ENCODE data around the gene SLC25A26.
"Not testable (repeated sequence)": the region's sequence is repeated elsewhere in the genome, so short reads cannot be mapped to it uniquely, and the experiment has no call there.

Gene SLC25A26

GRCh38 chr3:66416556-66417304 is 195.9 kb downstream of the SLC25A26 start:
- H2AFZ ChIP-seq (ENCODE audit: low read length, unreplicated experiment) = no peak overlapping the region
- no peak overlapping the region for H3K27ac ChIP-seq (ENCODE audit: low read depth, low read length)
- H3K4me1 ChIP-seq (ENCODE audit: control insufficient read depth, insufficient read depth, low read length, unreplicated experiment) = peaks cover 13% of the 10 kb centered on the region

GRCh38 chr3:66418475-66418931 is 197.7 kb downstream of the SLC25A26 start:
- H3K4me1 ChIP-seq (ENCODE audit: control insufficient read depth, insufficient read depth, low read length, unreplicated experiment) = peaks cover 5% of the 10 kb centered on the region
- no peaks in the 10 kb centered on the region for H3K27me3 ChIP-seq (ENCODE audit: insufficient read depth, low read length)
- H2AFZ ChIP-seq (ENCODE audit: low read length, unreplicated experiment) = no peak overlapping the region
- H3K79me2 ChIP-seq (ENCODE audit: control insufficient read depth, insufficient read depth, low read length, unreplicated experiment) = no peaks in the 10 kb centered on the region
- H3K36me3 ChIP-seq (ENCODE audit: insufficient read depth, low read length) = no peaks in the 10 kb centered on the region
- H3K27ac ChIP-seq (ENCODE audit: low read depth, low read length) = no peak overlapping the region
- H3K4me3 ChIP-seq (ENCODE audit: low read depth, low read length) = no peak overlapping the region

More at GRCh38 chr3:66416556-66417304, 195.9 kb downstream of the SLC25A26 start:
- H3K36me3 ChIP-seq (ENCODE audit: insufficient read depth, low read length) = no peaks in the 10 kb centered on the region
- H3K79me2 ChIP-seq (ENCODE audit: control insufficient read depth, insufficient read depth, low read length, unreplicated experiment) = no peaks in the 10 kb centered on the region
- H3K27me3 ChIP-seq (ENCODE audit: insufficient read depth, low read length) = no peaks in the 10 kb centered on the region
- no peak overlapping the region for H3K4me3 ChIP-seq (ENCODE audit: low read depth, low read length)

DNA sequence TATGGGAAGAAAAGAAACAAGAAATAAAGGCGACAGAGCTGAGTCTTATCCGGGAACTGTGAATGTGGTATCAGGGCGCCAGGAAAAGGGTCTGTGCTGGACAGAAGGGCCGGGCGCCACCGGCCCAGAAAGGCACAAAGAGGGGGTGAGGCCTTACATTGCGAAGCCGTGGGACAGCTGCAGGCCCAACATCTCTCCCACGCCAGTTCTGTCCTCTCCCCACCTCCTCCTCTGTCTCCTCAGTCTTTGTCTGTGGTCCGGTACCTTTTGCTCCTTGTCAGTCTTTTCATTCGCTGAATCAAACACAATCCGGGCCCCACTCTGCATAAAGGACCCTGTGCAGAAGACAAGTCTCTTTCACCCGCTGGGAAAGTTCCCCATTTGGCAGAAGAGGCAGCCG is 198.2 kb downstream of the SLC25A26 start:
- H3K79me2 ChIP-seq (ENCODE audit: control insufficient read depth, insufficient read depth, low read length, unreplicated experiment) = no peaks in the 10 kb centered on the region
- H3K4me3 ChIP-seq (ENCODE audit: low read depth, low read length) = no peak overlapping the region
- no peak overlapping the region for H2AFZ ChIP-seq (ENCODE audit: low read length, unreplicated experiment)
- no peaks in the 10 kb centered on the region for H3K27me3 ChIP-seq (ENCODE audit: insufficient read depth, low read length)
- H3K36me3 ChIP-seq (ENCODE audit: insufficient read depth, low read length) = no peaks in the 10 kb centered on the region
- H3K4me1 ChIP-seq (ENCODE audit: control insufficient read depth, insufficient read depth, low read length, unreplicated experiment) = no peaks in the 10 kb centered on the region
- no peak overlapping the region for H3K27ac ChIP-seq (ENCODE audit: low read depth, low read length)

- H3K27me3 ChIP-seq (ENCODE audit: insufficient read depth, low read length); H3K4me3 ChIP-seq (ENCODE audit: low read depth, low read length); H3K36me3 ChIP-seq (ENCODE audit: insufficient read depth, low read length); H3K27ac ChIP-seq (ENCODE audit: low read depth, low read length); H2AFZ ChIP-seq (ENCODE audit: low read length, unreplicated experiment); H3K4me1 ChIP-seq (ENCODE audit: control insufficient read depth, insufficient read depth, low read length, unreplicated experiment); H3K79me2 ChIP-seq (ENCODE audit: control insufficient read depth, insufficient read depth, low read length, unreplicated experiment): not testable (repeated sequence)
These were observed 200.3 kb downstream of the SLC25A26 start for GRCh38 chr3:66421144-66421543.

GRCh38 chr3:66421893-66422292 is 201.1 kb downstream of the SLC25A26 start:
- H3K4me1 ChIP-seq (ENCODE audit: control insufficient read depth, insufficient read depth, low read length, unreplicated experiment); H3K4me3 ChIP-seq (ENCODE audit: low read depth, low read length); H3K79me2 ChIP-seq (ENCODE audit: control insufficient read depth, insufficient read depth, low read length, unreplicated experiment); H3K27me3 ChIP-seq (ENCODE audit: insufficient read depth, low read length); H3K36me3 ChIP-seq (ENCODE audit: insufficient read depth, low read length); H3K27ac ChIP-seq (ENCODE audit: low read depth, low read length); H2AFZ ChIP-seq (ENCODE audit: low read length, unreplicated experiment): not testable (repeated sequence)

DNA sequence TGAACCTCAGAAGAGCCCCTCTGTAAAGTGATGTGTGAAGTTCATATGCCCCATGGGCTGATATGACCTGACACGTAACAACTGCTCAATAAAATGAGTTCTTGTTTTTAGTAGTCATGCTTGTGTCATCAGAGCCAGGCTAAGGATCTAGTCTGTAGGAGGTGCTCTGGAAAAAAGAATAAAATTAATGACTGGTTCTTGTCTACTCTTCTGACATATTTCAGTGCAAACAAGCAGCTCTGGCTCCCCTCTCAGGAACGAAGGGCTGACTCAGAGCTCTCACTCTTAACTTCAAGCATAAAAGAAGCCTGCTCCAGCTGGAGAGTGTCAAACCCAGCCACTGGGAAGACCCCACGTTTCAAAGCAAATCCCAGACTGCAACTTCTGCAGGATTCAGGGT is 203.0 kb downstream of the SLC25A26 start:
- Histone ChIP-seq H3K27ac (ENCODE audit: low read depth, low read length) (no peak overlapping the region), H3K79me2 (ENCODE audit: control insufficient read depth, insufficient read depth, low read length, unreplicated experiment) (no peaks in the 10 kb centered on the region), H2AFZ (ENCODE audit: low read length, unreplicated experiment) (no peak overlapping the region), H3K36me3 (ENCODE audit: insufficient read depth, low read length) (no peaks in the 10 kb centered on the region), H3K4me1 (ENCODE audit: control insufficient read depth, insufficient read depth, low read length, unreplicated experiment) (peaks cover 10% of the 10 kb centered on the region), H3K4me3 (ENCODE audit: low read depth, low read length) (no peak overlapping the region), H3K27me3 (ENCODE audit: insufficient read depth, low read length) (no peaks in the 10 kb centered on the region)

DNA sequence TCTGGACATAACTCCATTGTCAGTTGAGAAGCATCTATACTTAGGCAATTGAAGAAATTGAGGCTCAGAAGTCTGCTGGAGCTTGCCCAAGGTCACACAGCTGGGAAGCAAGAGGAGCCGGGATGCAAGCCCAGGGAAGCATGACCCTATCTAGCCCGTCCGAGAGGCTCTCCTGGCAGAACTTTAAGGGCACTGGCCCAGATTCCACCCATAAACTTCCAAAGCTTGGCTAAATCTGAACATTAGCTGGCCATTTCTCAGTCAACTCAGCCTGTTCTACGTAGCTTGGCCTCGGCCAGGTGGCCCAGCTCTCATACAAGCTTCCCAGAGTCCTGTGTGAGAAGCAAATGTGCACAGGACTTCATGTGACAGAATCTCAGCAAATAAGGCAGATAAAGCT is 204.2 kb downstream of the SLC25A26 start:
- H3K79me2 ChIP-seq (ENCODE audit: control insufficient read depth, insufficient read depth, low read length, unreplicated experiment) = no peaks in the 10 kb centered on the region
- H3K27me3 ChIP-seq (ENCODE audit: insufficient read depth, low read length) = no peaks in the 10 kb centered on the region
- no peak overlapping the region for H3K4me3 ChIP-seq (ENCODE audit: low read depth, low read length)
- no peak overlapping the region for H2AFZ ChIP-seq (ENCODE audit: low read length, unreplicated experiment)
- peaks cover 18% of the 10 kb centered on the region for H3K4me1 ChIP-seq (ENCODE audit: control insufficient read depth, insufficient read depth, low read length, unreplicated experiment)
- H3K36me3 ChIP-seq (ENCODE audit: insufficient read depth, low read length) = no peaks in the 10 kb centered on the region
- H3K27ac ChIP-seq (ENCODE audit: low read depth, low read length) = no peak overlapping the region

DNA sequence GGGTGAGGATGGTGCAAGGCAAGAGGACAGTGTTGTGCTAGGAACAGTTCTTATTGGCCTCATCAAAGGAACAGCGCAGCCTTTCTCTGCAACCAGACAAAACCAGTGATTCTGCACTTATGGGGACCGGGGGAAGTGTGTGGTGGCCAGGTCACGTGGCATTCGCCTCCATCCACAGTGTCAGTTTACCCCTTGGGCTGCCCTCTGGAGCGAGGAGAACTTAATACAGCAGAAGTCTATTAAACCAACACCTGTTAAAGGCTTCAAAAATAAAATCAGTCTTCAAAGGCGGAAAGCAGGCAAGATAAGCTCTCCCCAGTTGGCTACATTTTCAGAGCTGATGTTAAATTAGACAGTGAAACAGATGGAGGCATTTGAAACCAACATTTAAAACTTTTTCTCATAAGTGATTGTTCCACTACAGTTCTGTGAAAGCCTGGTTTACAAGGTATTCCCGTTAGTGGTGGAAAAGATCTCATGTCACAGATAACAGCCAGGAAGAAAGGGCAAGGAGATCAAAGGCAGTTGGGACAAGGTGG is 204.8 kb downstream of the SLC25A26 start:
- Histone ChIP-seq H2AFZ (ENCODE audit: low read length, unreplicated experiment) (no peak overlapping the region), H3K4me3 (ENCODE audit: low read depth, low read length) (no peak overlapping the region), H3K79me2 (ENCODE audit: control insufficient read depth, insufficient read depth, low read length, unreplicated experiment) (no peaks in the 10 kb centered on the region), H3K4me1 (ENCODE audit: control insufficient read depth, insufficient read depth, low read length, unreplicated experiment) (peaks cover 18% of the 10 kb centered on the region), H3K36me3 (ENCODE audit: insufficient read depth, low read length) (no peaks in the 10 kb centered on the region), H3K27ac (ENCODE audit: low read depth, low read length) (no peak overlapping the region), H3K27me3 (ENCODE audit: insufficient read depth, low read length) (no peaks in the 10 kb centered on the region)

DNA sequence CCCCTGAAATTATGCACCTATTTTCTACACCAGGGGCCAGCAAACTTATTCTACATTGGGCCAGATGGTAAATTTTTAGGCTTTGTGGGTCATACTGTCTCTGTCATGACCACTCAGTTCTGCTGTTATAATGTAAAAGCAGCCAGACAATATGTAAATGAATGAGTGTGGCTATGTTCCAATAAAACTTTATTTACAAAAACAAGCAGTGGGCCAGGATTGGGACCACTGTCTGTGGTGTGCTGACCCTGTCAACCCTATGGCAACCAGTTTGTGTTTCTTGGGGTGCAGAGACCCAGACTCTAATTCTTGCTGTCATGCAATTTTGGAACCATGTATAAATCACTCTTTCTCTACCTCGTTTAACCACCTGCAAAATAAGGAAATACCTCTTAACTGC is 205.3 kb downstream of the SLC25A26 start:
- no peaks in the 10 kb centered on the region for H3K36me3 ChIP-seq (ENCODE audit: insufficient read depth, low read length)
- H3K4me1 ChIP-seq (ENCODE audit: control insufficient read depth, insufficient read depth, low read length, unreplicated experiment) = peaks cover 22% of the 10 kb centered on the region
- H3K27me3 ChIP-seq (ENCODE audit: insufficient read depth, low read length) = no peaks in the 10 kb centered on the region
- H3K4me3 ChIP-seq (ENCODE audit: low read depth, low read length) = no peak overlapping the region
- no peak overlapping the region for H3K27ac ChIP-seq (ENCODE audit: low read depth, low read length)
- H3K79me2 ChIP-seq (ENCODE audit: control insufficient read depth, insufficient read depth, low read length, unreplicated experiment) = no peaks in the 10 kb centered on the region
- H2AFZ ChIP-seq (ENCODE audit: low read length, unreplicated experiment) = no peak overlapping the region

DNA sequence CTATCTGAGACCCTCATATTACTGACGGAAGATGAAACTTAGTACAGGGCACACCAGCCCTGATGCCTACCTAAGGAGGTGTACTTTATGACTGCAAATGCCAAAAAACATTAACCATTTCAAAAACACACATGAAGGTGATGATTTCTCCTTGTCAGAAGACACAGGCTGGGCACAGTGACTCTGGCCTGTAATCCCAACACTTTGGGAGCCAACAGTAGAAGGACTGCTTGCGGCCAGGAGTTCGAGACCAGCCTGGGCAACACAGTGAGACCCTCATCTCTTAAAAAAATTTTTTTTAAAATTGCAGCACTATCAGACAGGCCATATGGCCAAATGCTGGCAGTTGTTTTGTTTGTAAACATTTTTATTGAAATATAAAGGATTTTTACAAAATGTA is 206.6 kb downstream of the SLC25A26 start:
- H3K4me3 ChIP-seq (ENCODE audit: low read depth, low read length) = no peak overlapping the region

GRCh38 chr3:66427951-66428474 is 207.2 kb downstream of the SLC25A26 start:
- Histone ChIP-seq H3K4me1 (ENCODE audit: control insufficient read depth, insufficient read depth, low read length, unreplicated experiment) (peaks cover 28% of the 10 kb centered on the region), H3K36me3 (ENCODE audit: insufficient read depth, low read length) (no peaks in the 10 kb centered on the region), H3K4me3 (ENCODE audit: low read depth, low read length) (peak overlapping the region; percentile 45; the same call in 1 of the 2 replicates), H3K27me3 (ENCODE audit: insufficient read depth, low read length) (no peaks in the 10 kb centered on the region), H3K27ac (ENCODE audit: low read depth, low read length) (peak overlapping the region; percentile 77), H3K79me2 (ENCODE audit: control insufficient read depth, insufficient read depth, low read length, unreplicated experiment) (no peaks in the 10 kb centered on the region), H2AFZ (ENCODE audit: low read length, unreplicated experiment) (no peak overlapping the region)

More for the DNA sequence above, 206.6 kb downstream of the SLC25A26 start:
- Histone ChIP-seq H3K4me1 (ENCODE audit: control insufficient read depth, insufficient read depth, low read length, unreplicated experiment) (peaks cover 28% of the 10 kb centered on the region), H3K79me2 (ENCODE audit: control insufficient read depth, insufficient read depth, low read length, unreplicated experiment) (no peaks in the 10 kb centered on the region), H2AFZ (ENCODE audit: low read length, unreplicated experiment) (no peak overlapping the region), H3K36me3 (ENCODE audit: insufficient read depth, low read length) (no peaks in the 10 kb centered on the region), H3K27me3 (ENCODE audit: insufficient read depth, low read length) (no peaks in the 10 kb centered on the region), H3K27ac (ENCODE audit: low read depth, low read length) (no peak overlapping the region)
